Mesenchymal stem cell (in vitro differentiated cells and primary cell): Measurements from ENCODE around the gene MAP2K5.
A peak's percentile ranks its signal among the peaks of the same experiment; 100 is the strongest.

Experiments used
- DNase-seq: peaks from one replicate; pipeline ENCODE4 v3.0.0-alpha.2; 2013
- H2AFZ ChIP-seq: one replicate; pipeline ENCODE4 v1.6.1; 2013; ENCODE audit warnings: low read depth, mild to moderate bottlenecking, control low read depth, inconsistent platforms, low read length, moderate library complexity
- H2AK5ac ChIP-seq: 2 replicates; pipeline ENCODE4 v1.6.1; 2013; ENCODE audit warnings: low read length, moderate library complexity, mild to moderate bottlenecking, inconsistent platforms; ENCODE audit not compliant: severe bottlenecking
- H2BK120ac ChIP-seq: one replicate; pipeline ENCODE4 v1.6.1; 2013; ENCODE audit warnings: low read depth, mild to moderate bottlenecking, inconsistent platforms, low read length, moderate library complexity
- H2BK12ac ChIP-seq, 2 experiments: one replicate each; pipeline ENCODE4 v1.6.1; 2013; ENCODE audit warnings: inconsistent platforms in 2 of 2, low read length in 2 of 2, mild to moderate bottlenecking in 2 of 2, moderate library complexity in 2 of 2, control low read depth in 1 of 2
- H2BK15ac ChIP-seq: one replicate; pipeline ENCODE4 v1.6.1; 2013; ENCODE audit warnings: mild to moderate bottlenecking, low read depth, inconsistent platforms; ENCODE audit not compliant: poor library complexity, severe bottlenecking
- H2BK5ac ChIP-seq: 2 replicates; pipeline ENCODE4 v1.6.1; 2013; ENCODE audit warnings: low read depth, mild to moderate bottlenecking, low read length, control low read depth, inconsistent platforms; ENCODE audit not compliant: poor library complexity, severe bottlenecking
- H3K14ac ChIP-seq, 2 experiments: one replicate each; pipeline ENCODE4 v1.6.1; 2013; ENCODE audit warnings: inconsistent platforms in 2 of 2, low read length in 2 of 2, control low read depth in 1 of 2, mild to moderate bottlenecking in 1 of 2, moderate library complexity in 1 of 2
- H3K18ac ChIP-seq, 2 experiments: one replicate each; pipeline ENCODE4 v1.6.1; 2013; ENCODE audit warnings: inconsistent platforms in 2 of 2, low read length in 2 of 2, control low read depth in 1 of 2, low read depth in 1 of 2, mild to moderate bottlenecking in 1 of 2
- H3K23ac ChIP-seq, 2 experiments: one replicate each; pipeline ENCODE4 v1.6.1; 2013; ENCODE audit warnings: inconsistent platforms in 2 of 2, low read length in 2 of 2, mild to moderate bottlenecking in 2 of 2, moderate library complexity in 2 of 2, control low read depth in 1 of 2
- H3K27ac ChIP-seq: 2 replicates; pipeline ENCODE4 v1.5.1; 2013; ENCODE audit warnings: mild to moderate bottlenecking, moderate library complexity, low read length, control low read depth, inconsistent platforms; ENCODE audit not compliant: poor library complexity, severe bottlenecking
- H3K27me3 ChIP-seq, 2 experiments: 2 replicates each; pipeline versions ENCODE4 v1.6.1 to v1.7.0; 2013; ENCODE audit warnings: low read length in 2 of 2, mild to moderate bottlenecking in 2 of 2, moderate library complexity in 2 of 2, control low read depth in 1 of 2, inconsistent platforms in 1 of 2; ENCODE audit not compliant: control insufficient read depth in 1 of 2, insufficient read depth in 1 of 2
- H3K36me3 ChIP-seq, 2 experiments: 2 replicates each; pipeline versions ENCODE4 v1.6.1 to v1.7.0; 2013; ENCODE audit warnings: low read length in 2 of 2, control low read depth in 1 of 2, inconsistent platforms in 1 of 2, low read depth in 1 of 2, mild to moderate bottlenecking in 1 of 2; ENCODE audit not compliant: insufficient read depth in 2 of 2, control insufficient read depth in 1 of 2
- H3K4ac ChIP-seq, 2 experiments: one replicate each; pipeline ENCODE4 v1.6.1; 2013; ENCODE audit warnings: inconsistent platforms in 2 of 2, low read length in 2 of 2, mild to moderate bottlenecking in 2 of 2, moderate library complexity in 2 of 2, control low read depth in 1 of 2, low read depth in 1 of 2
- H3K4me1 ChIP-seq: 2 replicates; pipeline ENCODE4 v1.6.1; 2013; ENCODE audit warnings: low read depth, low read length, control low read depth; ENCODE audit not compliant: control insufficient read depth, insufficient read depth
- H3K4me2 ChIP-seq: 2 replicates; pipeline ENCODE4 v1.6.1; 2013; ENCODE audit warnings: low read length, mild to moderate bottlenecking, inconsistent platforms; ENCODE audit not compliant: poor library complexity, severe bottlenecking
- H3K4me3 ChIP-seq, 2 experiments: 2 replicates each; pipeline versions ENCODE4 v1.5.1 to v1.7.0; 2013; ENCODE audit warnings: low read length in 2 of 2, mild to moderate bottlenecking in 2 of 2, control low read depth in 1 of 2, low read depth in 1 of 2; ENCODE audit not compliant: insufficient read depth in 1 of 2
- H3K79me1 ChIP-seq: replicated peaks from 2 replicates; pipeline ENCODE4 v1.6.1; 2013; ENCODE audit warnings: mild to moderate bottlenecking, control low read depth, low read length, inconsistent platforms; ENCODE audit not compliant: poor library complexity, severe bottlenecking
- H3K9ac ChIP-seq: 2 replicates; pipeline ENCODE4 v1.7.0; 2013; ENCODE audit warnings: mild to moderate bottlenecking, low read length, moderate library complexity
- H3K9me3 ChIP-seq: 2 replicates; pipeline ENCODE4 v1.7.0; 2013; ENCODE audit warnings: mild to moderate bottlenecking, low read length; ENCODE audit not compliant: control insufficient read depth
- H4K8ac ChIP-seq: one replicate; pipeline ENCODE4 v1.6.1; 2013; ENCODE audit warnings: inconsistent platforms, mild to moderate bottlenecking, low read length, moderate library complexity
- H4K91ac ChIP-seq: one replicate; pipeline ENCODE4 v1.6.1; 2013; ENCODE audit warnings: mild to moderate bottlenecking, low read length, inconsistent platforms
- WGBS: methylation state at CpG from one replicate; pipeline ENCODE4 v1.1.7; 2013; ENCODE audit warnings: mixed read lengths; 5-methylcytosine and 5-hydroxymethylcytosine counted together

MAP2K5 gene

GRCh38 chr15:67803299-67803698, 260.8 kb downstream of the MAP2K5 start:
- Histone ChIP-seq H3K18ac (no peak overlapping the region), H3K9ac (no peak overlapping the region), H2BK5ac (no peak overlapping the region), H4K8ac (no peak overlapping the region), H3K79me1 (no peaks in the 10 kb centered on the region), H3K14ac (no peak overlapping the region), H3K4me2 (no peak overlapping the region), H3K4me3 (no peak overlapping the region), H3K27me3 (no peaks in the 10 kb centered on the region), H2BK15ac (no peak overlapping the region), H4K91ac (no peak overlapping the region), H3K9me3 (no peaks in the 10 kb centered on the region), H3K23ac (no peak overlapping the region), H3K4ac (no peak overlapping the region), H2AK5ac (peak overlapping the region; percentile 38), H2BK120ac (no peak overlapping the region), H2BK12ac (no peak overlapping the region), H3K36me3 (peaks cover 13 to 18% of the 10 kb centered on the region in 2 experiments), H3K4me1 (peaks cover 30% of the 10 kb centered on the region), H3K27ac (no peak overlapping the region), H2AFZ (no peak overlapping the region)
- WGBS: 73% methylated on average over 2 of the region's 3 CpGs
- DNase-seq: no peak

DNA sequence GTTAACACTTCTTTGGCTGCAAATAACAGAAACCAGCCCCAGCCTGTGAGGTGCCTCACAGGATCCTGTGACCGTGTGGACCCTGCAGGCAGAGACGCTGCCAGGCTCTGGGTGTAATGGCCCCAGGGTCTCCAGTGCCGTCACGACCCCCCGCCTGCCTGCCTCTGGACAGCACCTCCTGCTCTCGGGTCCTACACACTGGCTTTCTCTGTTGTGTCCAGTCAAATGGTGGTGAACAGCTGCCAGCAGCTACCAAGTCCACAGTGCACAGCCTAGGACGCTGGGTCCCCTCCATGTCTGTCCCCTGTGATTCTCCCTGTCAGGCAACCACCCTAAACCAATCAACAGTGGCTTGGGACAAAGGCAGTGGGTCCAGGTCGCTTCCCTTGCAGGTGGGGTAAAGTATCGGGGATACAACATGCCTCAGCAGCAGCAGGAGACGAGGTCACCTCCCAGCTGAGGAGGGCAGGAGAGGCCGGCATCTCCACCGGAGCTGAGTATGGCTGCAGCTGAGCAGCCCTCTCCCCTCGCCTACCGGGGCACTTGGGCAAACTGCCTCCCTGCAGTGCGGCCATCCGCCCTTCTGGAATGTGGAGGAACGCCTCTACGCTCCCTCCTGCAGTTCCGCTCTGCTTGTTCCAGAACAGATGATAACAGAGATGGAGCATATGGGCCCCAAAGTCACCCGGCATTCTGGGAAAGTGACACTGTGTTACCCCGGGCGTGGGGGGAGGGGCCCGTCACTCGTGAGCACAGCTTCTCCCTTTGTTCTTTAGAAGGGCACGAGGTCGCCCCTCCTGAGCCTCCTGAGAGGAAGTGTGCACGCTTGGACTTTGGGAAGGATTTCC, 261.7 kb downstream of the MAP2K5 start:
- Histone ChIP-seq H3K79me1 (no peaks in the 10 kb centered on the region), H2BK120ac (no peak overlapping the region), H2BK5ac (no peak overlapping the region), H2BK15ac (no peak overlapping the region), H3K9ac (no peak overlapping the region), H3K4me1 (peaks cover 28% of the 10 kb centered on the region), H3K4ac (no peak overlapping the region), H2AK5ac (peak overlapping the region; percentile 12), H2BK12ac (no peak overlapping the region), H3K23ac (no peak overlapping the region), H3K4me2 (peak overlapping the region; percentile 19), H3K14ac (no peak overlapping the region), H3K18ac (no peak overlapping the region), H2AFZ (no peak overlapping the region), H4K91ac (no peak overlapping the region), H3K27ac (no peak overlapping the region), H3K27me3 (no peaks in the 10 kb centered on the region), H3K4me3 (no peak overlapping the region), H3K36me3 (peaks cover 13 to 19% of the 10 kb centered on the region in 2 experiments), H4K8ac (no peak overlapping the region), H3K9me3 (no peaks in the 10 kb centered on the region)
- WGBS: 54% methylated on average over 26 of the region's 27 CpGs
- no peak for DNase-seq

GRCh38 chr15:67805008-67805665, 262.6 kb downstream of the MAP2K5 start:
- Histone ChIP-seq H3K27ac (no peak overlapping the region), H4K91ac (no peak overlapping the region), H2BK12ac (no peak overlapping the region), H2BK5ac (no peak overlapping the region), H3K27me3 (no peaks in the 10 kb centered on the region), H2BK120ac (no peak overlapping the region), H2BK15ac (no peak overlapping the region), H3K4me3 (no peak overlapping the region), H3K79me1 (no peaks in the 10 kb centered on the region), H2AK5ac (peak overlapping the region; percentile 75), H3K36me3 (peaks cover 13 to 18% of the 10 kb centered on the region in 2 experiments), H3K9me3 (no peaks in the 10 kb centered on the region), H3K4me1 (peaks cover 28% of the 10 kb centered on the region), H3K9ac (no peak overlapping the region), H3K23ac (no peak overlapping the region), H2AFZ (no peak overlapping the region), H3K4me2 (no peak overlapping the region), H4K8ac (no peak overlapping the region), H3K4ac (no peak overlapping the region), H3K18ac (no peak overlapping the region), H3K14ac (no peak overlapping the region)
- 84% methylated on average over 17 of the region's 17 CpGs for WGBS
- no peak for DNase-seq
